Measurements from ENCODE around the gene GRWD1. TPM values are rescaled to one million over a fixed set of nuclear protein-coding genes. Genes with fewer than 3 reads are reported as not detected.

GRWD1 gene
- total and polyA plus RNA-seq, 4 donors: 10.5 to 29.9 (median 22.7) TPM

GRCh38 chr19:48466561-48467325 lies 21.0 kb downstream of the GRWD1 start:
- H3K36me3 ChIP-seq (ENCODE audit: control insufficient read depth, insufficient read depth, low read length): peaks cover 40% of the 10 kb centered on the region
- H3K27ac ChIP-seq (ENCODE audit: low read depth, low read length): no peak overlapping the region
- 79% methylated on average over 13 of the region's 16 CpGs for WGBS (ENCODE audit: insufficient coverage)
- H3K27me3 ChIP-seq (ENCODE audit: control insufficient read depth, insufficient read depth, low read length): no peaks in the 10 kb centered on the region
- H3K4me3 ChIP-seq (ENCODE audit: low read depth, low read length): no peak overlapping the region
- H3K9me3 ChIP-seq (ENCODE audit: control insufficient read depth, insufficient read depth, low read length): no peaks in the 10 kb centered on the region
- peaks cover 23% of the 10 kb centered on the region for H3K4me1 ChIP-seq (ENCODE audit: control insufficient read depth, insufficient read depth, low read length)
- DNase-seq (ENCODE audit: low read depth in 4 of 6, low spot score in 6 of 6): no peak

- H3K27me3 ChIP-seq (ENCODE audit: control insufficient read depth, insufficient read depth, low read length): no peaks in the 10 kb centered on the region
- 0% methylated on average over 35 of the region's 36 CpGs for WGBS (ENCODE audit: insufficient coverage)
- H3K4me1 ChIP-seq (ENCODE audit: control insufficient read depth, insufficient read depth, low read length): peaks cover 23% of the 10 kb centered on the region
- H3K4me3 ChIP-seq (ENCODE audit: low read depth, low read length): peak overlapping the region; percentile 96
- H3K36me3 ChIP-seq (ENCODE audit: control insufficient read depth, insufficient read depth, low read length): peaks cover 47% of the 10 kb centered on the region
- H3K27ac ChIP-seq (ENCODE audit: low read depth, low read length): peak overlapping the region; percentile 97
- DNase-seq (ENCODE audit: low read depth in 4 of 6, low spot score in 6 of 6): peak; percentile 99 to 100 (median 100)
- H3K9me3 ChIP-seq (ENCODE audit: control insufficient read depth, insufficient read depth, low read length): no peaks in the 10 kb centered on the region
Observed at GRCh38 chr19:48468772-48469288, 23.0 kb downstream of the GRWD1 start.

GRCh38 chr19:48469289-48469881 lies 23.6 kb downstream of the GRWD1 start, which contains the start of gene CYTH2:
Gene CYTH2, plus strand, starts transcription at chr19:48469369. Its CDS starts 139 bp downstream, at chr19:48469508.
- Histone ChIP-seq H3K36me3 (ENCODE audit: control insufficient read depth, insufficient read depth, low read length) (peaks cover 47% of the 10 kb centered on the region), H3K4me1 (ENCODE audit: control insufficient read depth, insufficient read depth, low read length) (peaks cover 23% of the 10 kb centered on the region), H3K27me3 (ENCODE audit: control insufficient read depth, insufficient read depth, low read length) (no peaks in the 10 kb centered on the region), H3K4me3 (ENCODE audit: low read depth, low read length) (peak within 1 kb of the TSS; percentile 96), H3K9me3 (ENCODE audit: control insufficient read depth, insufficient read depth, low read length) (no peaks in the 10 kb centered on the region), H3K27ac (ENCODE audit: low read depth, low read length) (peak within 1 kb of the TSS; percentile 97)
- DNase-seq (ENCODE audit: low read depth in 4 of 6, low spot score in 6 of 6): peak in 3 of 6 donors; percentile 71 to 93 (median 92)
- under 1% methylated on average over 54 of the region's 66 CpGs for WGBS (ENCODE audit: insufficient coverage)

GRCh38 chr19:48469934-48470680 lies 24.3 kb downstream of the GRWD1 start:
- Histone ChIP-seq H3K4me3 (ENCODE audit: low read depth, low read length) (peak overlapping the region; percentile 96), H3K27me3 (ENCODE audit: control insufficient read depth, insufficient read depth, low read length) (no peaks in the 10 kb centered on the region), H3K36me3 (ENCODE audit: control insufficient read depth, insufficient read depth, low read length) (peaks cover 52% of the 10 kb centered on the region), H3K9me3 (ENCODE audit: control insufficient read depth, insufficient read depth, low read length) (no peaks in the 10 kb centered on the region), H3K27ac (ENCODE audit: low read depth, low read length) (peak overlapping the region; percentile 36), H3K4me1 (ENCODE audit: control insufficient read depth, insufficient read depth, low read length) (peaks cover 23% of the 10 kb centered on the region)
- DNase-seq (ENCODE audit: low read depth in 4 of 6, low spot score in 6 of 6): no peak
- 55% methylated on average over 15 of the region's 20 CpGs for WGBS (ENCODE audit: insufficient coverage)

GRCh38 chr19:48470856-48471255 lies 25.1 kb downstream of the GRWD1 start:
- Histone ChIP-seq H3K36me3 (ENCODE audit: control insufficient read depth, insufficient read depth, low read length) (peaks cover 59% of the 10 kb centered on the region), H3K4me1 (ENCODE audit: control insufficient read depth, insufficient read depth, low read length) (peaks cover 23% of the 10 kb centered on the region), H3K9me3 (ENCODE audit: control insufficient read depth, insufficient read depth, low read length) (no peaks in the 10 kb centered on the region), H3K27me3 (ENCODE audit: control insufficient read depth, insufficient read depth, low read length) (no peaks in the 10 kb centered on the region), H3K4me3 (ENCODE audit: low read depth, low read length) (no peak overlapping the region), H3K27ac (ENCODE audit: low read depth, low read length) (no peak overlapping the region)
- WGBS (ENCODE audit: insufficient coverage): 93% methylated on average over 4 of the region's 10 CpGs
- DNase-seq (ENCODE audit: low read depth in 4 of 6, low spot score in 6 of 6): no peak

- peaks cover 69% of the 10 kb centered on the region for H3K36me3 ChIP-seq (ENCODE audit: control insufficient read depth, insufficient read depth, low read length)
- no peaks in the 10 kb centered on the region for H3K27me3 ChIP-seq (ENCODE audit: control insufficient read depth, insufficient read depth, low read length)
- H3K4me1 ChIP-seq (ENCODE audit: control insufficient read depth, insufficient read depth, low read length): peaks cover 23% of the 10 kb centered on the region
- no peak for DNase-seq (ENCODE audit: low read depth in 4 of 6, low spot score in 6 of 6)
- no peak overlapping the region for H3K27ac ChIP-seq (ENCODE audit: low read depth, low read length)
- WGBS (ENCODE audit: insufficient coverage): 96% methylated on average over 4 of the region's 4 CpGs
- H3K9me3 ChIP-seq (ENCODE audit: control insufficient read depth, insufficient read depth, low read length): no peaks in the 10 kb centered on the region
- no peak overlapping the region for H3K4me3 ChIP-seq (ENCODE audit: low read depth, low read length)
Observed at GRCh38 chr19:48471836-48472235, 26.1 kb downstream of the GRWD1 start.

- no peak for DNase-seq (ENCODE audit: low read depth in 4 of 6, low spot score in 6 of 6)
- peaks cover 84% of the 10 kb centered on the region for H3K36me3 ChIP-seq (ENCODE audit: control insufficient read depth, insufficient read depth, low read length)
- H3K4me3 ChIP-seq (ENCODE audit: low read depth, low read length): no peak overlapping the region
- WGBS (ENCODE audit: insufficient coverage): 97% methylated on average over 8 of the region's 14 CpGs
- peaks cover 18% of the 10 kb centered on the region for H3K4me1 ChIP-seq (ENCODE audit: control insufficient read depth, insufficient read depth, low read length)
- H3K27me3 ChIP-seq (ENCODE audit: control insufficient read depth, insufficient read depth, low read length): no peaks in the 10 kb centered on the region
- H3K27ac ChIP-seq (ENCODE audit: low read depth, low read length): no peak overlapping the region
- H3K9me3 ChIP-seq (ENCODE audit: control insufficient read depth, insufficient read depth, low read length): no peaks in the 10 kb centered on the region
Observed at GRCh38 chr19:48473161-48473966, 27.6 kb downstream of the GRWD1 start.

- Histone ChIP-seq H3K36me3 (ENCODE audit: control insufficient read depth, insufficient read depth, low read length) (peaks cover 92% of the 10 kb centered on the region), H3K4me1 (ENCODE audit: control insufficient read depth, insufficient read depth, low read length) (peaks cover 15% of the 10 kb centered on the region), H3K27me3 (ENCODE audit: control insufficient read depth, insufficient read depth, low read length) (no peaks in the 10 kb centered on the region), H3K27ac (ENCODE audit: low read depth, low read length) (no peak overlapping the region), H3K9me3 (ENCODE audit: control insufficient read depth, insufficient read depth, low read length) (no peaks in the 10 kb centered on the region), H3K4me3 (ENCODE audit: low read depth, low read length) (no peak overlapping the region)
- WGBS (ENCODE audit: insufficient coverage): 95% methylated on average over 16 of the region's 16 CpGs
- no peak for DNase-seq (ENCODE audit: low read depth in 4 of 6, low spot score in 6 of 6)
Observed at GRCh38 chr19:48474084-48474592, 28.4 kb downstream of the GRWD1 start.

Measured in spinal cord (tissue), 10 donors.